ENCODE data around the gene PTGES3.

GRCh38 chr12:56632701-56633467, 55.2 kb downstream of the PTGES3 start:
- TF ChIP-seq, protein P1, sequence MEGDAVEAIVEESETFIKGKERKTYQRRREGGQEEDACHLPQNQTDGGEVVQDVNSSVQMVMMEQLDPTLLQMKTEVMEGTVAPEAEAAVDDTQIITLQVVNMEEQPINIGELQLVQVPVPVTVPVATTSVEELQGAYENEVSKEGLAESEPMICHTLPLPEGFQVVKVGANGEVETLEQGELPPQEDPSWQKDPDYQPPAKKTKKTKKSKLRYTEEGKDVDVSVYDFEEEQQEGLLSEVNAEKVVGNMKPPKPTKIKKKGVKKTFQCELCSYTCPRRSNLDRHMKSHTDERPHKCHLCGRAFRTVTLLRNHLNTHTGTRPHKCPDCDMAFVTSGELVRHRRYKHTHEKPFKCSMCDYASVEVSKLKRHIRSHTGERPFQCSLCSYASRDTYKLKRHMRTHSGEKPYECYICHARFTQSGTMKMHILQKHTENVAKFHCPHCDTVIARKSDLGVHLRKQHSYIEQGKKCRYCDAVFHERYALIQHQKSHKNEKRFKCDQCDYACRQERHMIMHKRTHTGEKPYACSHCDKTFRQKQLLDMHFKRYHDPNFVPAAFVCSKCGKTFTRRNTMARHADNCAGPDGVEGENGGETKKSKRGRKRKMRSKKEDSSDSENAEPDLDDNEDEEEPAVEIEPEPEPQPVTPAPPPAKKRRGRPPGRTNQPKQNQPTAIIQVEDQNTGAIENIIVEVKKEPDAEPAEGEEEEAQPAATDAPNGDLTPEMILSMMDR (IDR thresholded peaks at IDR 0.05; ENCODE audit: low read depth, low read length): peak; percentile 6; the same call in 1 of the 2 replicates
- TF ChIP-seq EZH2phosphoT487 (IDR thresholded peaks at IDR 0.05; ENCODE audit: low read depth): no peak
